SK-N-SH (cell line): ENCODE measurements around the gene NT5M.

Experiments used
- EP300 ChIP-seq, 2 experiments: IDR thresholded peaks; 2 replicates each; pipeline versions ENCODE4 v1.4.0 to v1.6.1; 2012; ENCODE audit warnings: borderline replicate concordance in 1 of 2, low read depth in 1 of 2, low read length in 1 of 2
- EZH2phosphoT487 ChIP-seq: fragments of 200-600 bp; sonication (generic); IDR thresholded peaks from 2 replicates; pipeline ENCODE4 v1.6.1; 2017; ENCODE audit warnings: low read depth, mixed run types, mild to moderate bottlenecking, antibody characterized with exemption, moderate library complexity, borderline replicate concordance
- POLR2AphosphoS5 ChIP-seq: IDR thresholded peaks from 2 replicates; pipeline ENCODE4 v1.6.1; 2012; ENCODE audit warnings: low read depth, low read length
- SMC3 ChIP-seq: IDR thresholded peaks from 2 replicates; pipeline ENCODE4 v1.6.1; 2012; ENCODE audit warnings: low read depth, low read length, improper control_type of control experiment
- TAF1 ChIP-seq: IDR thresholded peaks from 2 replicates; pipeline ENCODE4 v1.6.1; 2012; ENCODE audit warnings: low read depth, mild to moderate bottlenecking, low read length, moderate library complexity, borderline replicate concordance
- TEAD4 ChIP-seq: IDR thresholded peaks from 2 replicates; pipeline ENCODE4 v1.4.0; 2012; ENCODE audit warnings: mild to moderate bottlenecking, borderline replicate concordance; ENCODE audit not compliant: insufficient read depth
- YY1 ChIP-seq: IDR thresholded peaks from 2 replicates; pipeline ENCODE4 v1.4.0; 2012; ENCODE audit warnings: low read depth, mild to moderate bottlenecking
- TF ChIP-seq, protein P1 (sequence below): fragments of 200-600 bp; sonication (generic); IDR thresholded peaks from 2 replicates; pipeline ENCODE4 v1.6.1; 2017; ENCODE audit warnings: antibody characterized with exemption, mild to moderate bottlenecking, moderate library complexity
- TF ChIP-seq, protein P2 (sequence below): IDR thresholded peaks from 2 replicates; pipeline ENCODE4 v1.4.0; 2012; ENCODE audit warnings: low read depth, borderline replicate concordance

DNA sequence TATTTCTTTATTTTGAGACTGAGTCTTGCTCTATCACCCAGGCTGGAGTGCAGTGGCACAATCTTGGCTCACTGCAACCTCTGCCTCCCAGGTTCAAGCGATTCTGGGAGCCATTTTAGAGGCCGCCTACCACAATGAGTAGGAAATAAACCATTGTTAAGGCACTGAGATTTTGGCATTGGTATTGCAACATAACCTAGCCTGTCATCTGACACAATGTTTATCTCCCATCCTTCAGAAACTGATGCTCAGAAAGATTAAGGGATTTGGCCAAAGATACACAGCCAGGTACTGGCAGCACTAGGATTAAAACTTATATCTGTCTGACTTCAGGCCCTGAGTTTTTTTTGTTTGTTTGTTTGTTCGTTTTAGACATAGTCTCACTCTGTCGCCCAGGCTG is 14.1 kb upstream of the NT5M start:
- TF ChIP-seq, protein P1, sequence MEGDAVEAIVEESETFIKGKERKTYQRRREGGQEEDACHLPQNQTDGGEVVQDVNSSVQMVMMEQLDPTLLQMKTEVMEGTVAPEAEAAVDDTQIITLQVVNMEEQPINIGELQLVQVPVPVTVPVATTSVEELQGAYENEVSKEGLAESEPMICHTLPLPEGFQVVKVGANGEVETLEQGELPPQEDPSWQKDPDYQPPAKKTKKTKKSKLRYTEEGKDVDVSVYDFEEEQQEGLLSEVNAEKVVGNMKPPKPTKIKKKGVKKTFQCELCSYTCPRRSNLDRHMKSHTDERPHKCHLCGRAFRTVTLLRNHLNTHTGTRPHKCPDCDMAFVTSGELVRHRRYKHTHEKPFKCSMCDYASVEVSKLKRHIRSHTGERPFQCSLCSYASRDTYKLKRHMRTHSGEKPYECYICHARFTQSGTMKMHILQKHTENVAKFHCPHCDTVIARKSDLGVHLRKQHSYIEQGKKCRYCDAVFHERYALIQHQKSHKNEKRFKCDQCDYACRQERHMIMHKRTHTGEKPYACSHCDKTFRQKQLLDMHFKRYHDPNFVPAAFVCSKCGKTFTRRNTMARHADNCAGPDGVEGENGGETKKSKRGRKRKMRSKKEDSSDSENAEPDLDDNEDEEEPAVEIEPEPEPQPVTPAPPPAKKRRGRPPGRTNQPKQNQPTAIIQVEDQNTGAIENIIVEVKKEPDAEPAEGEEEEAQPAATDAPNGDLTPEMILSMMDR, result no peak
- TF ChIP-seq EP300 (IDR thresholded peaks at IDR 0.05; ENCODE audit: borderline replicate concordance in 1 of 2, low read depth in 1 of 2, low read length in 1 of 2), result no peak
- no peak for TF ChIP-seq TAF1
- TF ChIP-seq POLR2AphosphoS5, result no peak
- no peak for TF ChIP-seq TEAD4
- TF ChIP-seq EZH2phosphoT487, result no peak
- no peak for TF ChIP-seq SMC3
- TF ChIP-seq, protein P2, sequence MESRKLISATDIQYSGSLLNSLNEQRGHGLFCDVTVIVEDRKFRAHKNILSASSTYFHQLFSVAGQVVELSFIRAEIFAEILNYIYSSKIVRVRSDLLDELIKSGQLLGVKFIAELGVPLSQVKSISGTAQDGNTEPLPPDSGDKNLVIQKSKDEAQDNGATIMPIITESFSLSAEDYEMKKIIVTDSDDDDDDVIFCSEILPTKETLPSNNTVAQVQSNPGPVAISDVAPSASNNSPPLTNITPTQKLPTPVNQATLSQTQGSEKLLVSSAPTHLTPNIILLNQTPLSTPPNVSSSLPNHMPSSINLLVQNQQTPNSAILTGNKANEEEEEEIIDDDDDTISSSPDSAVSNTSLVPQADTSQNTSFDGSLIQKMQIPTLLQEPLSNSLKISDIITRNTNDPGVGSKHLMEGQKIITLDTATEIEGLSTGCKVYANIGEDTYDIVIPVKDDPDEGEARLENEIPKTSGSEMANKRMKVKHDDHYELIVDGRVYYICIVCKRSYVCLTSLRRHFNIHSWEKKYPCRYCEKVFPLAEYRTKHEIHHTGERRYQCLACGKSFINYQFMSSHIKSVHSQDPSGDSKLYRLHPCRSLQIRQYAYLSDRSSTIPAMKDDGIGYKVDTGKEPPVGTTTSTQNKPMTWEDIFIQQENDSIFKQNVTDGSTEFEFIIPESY, result no peak
- TF ChIP-seq YY1, result no peak
